Osteoblast (primary cell): ENCODE data around the gene RALGPS2. TPM values are rescaled to one million over a fixed set of nuclear protein-coding genes. Genes with fewer than 3 reads are reported as not detected.
A peak's percentile ranks its signal among the peaks of the same experiment; 100 is the strongest.

Source experiments
- DNase-seq: peaks from one replicate; pipeline ENCODE4 v3.0.0; 2011; ENCODE audit warnings: low spot score, mixed read lengths; ENCODE audit not compliant: insufficient read length; ENCODE audit errors: missing footprints
- H2AFZ ChIP-seq: 2 replicates; pipeline ENCODE4 v1.6.0; 2011; ENCODE audit warnings: mild to moderate bottlenecking, low read length
- H3K27ac ChIP-seq: 2 replicates; pipeline ENCODE4 v1.5.1; 2011; ENCODE audit warnings: mild to moderate bottlenecking, low read depth, low read length, moderate library complexity
- H3K27me3 ChIP-seq: 2 replicates; pipeline ENCODE4 v1.6.0; 2012; ENCODE audit warnings: mild to moderate bottlenecking, control low read depth, inconsistent platforms, low read length, moderate library complexity; ENCODE audit not compliant: insufficient read depth
- H3K36me3 ChIP-seq: 2 replicates; pipeline ENCODE4 v1.5.1; 2011; ENCODE audit warnings: mild to moderate bottlenecking, low read length, control low read depth, moderate library complexity; ENCODE audit not compliant: insufficient read depth
- H3K4me1 ChIP-seq: 2 replicates; pipeline ENCODE4 v1.5.1; 2011; ENCODE audit warnings: mild to moderate bottlenecking, low read length, control low read depth, moderate library complexity; ENCODE audit not compliant: insufficient read depth
- H3K4me2 ChIP-seq: 2 replicates; pipeline ENCODE4 v1.6.0; 2011; ENCODE audit warnings: mild to moderate bottlenecking, low read length; ENCODE audit not compliant: insufficient read depth
- H3K4me3 ChIP-seq: fragments of 200-600 bp; sonication (generic); 3 replicates; pipeline ENCODE4 v1.5.1; 2012; ENCODE audit warnings: mild to moderate bottlenecking, low read length, inconsistent platforms; ENCODE audit not compliant: insufficient read depth
- H3K79me2 ChIP-seq: 2 replicates; pipeline ENCODE4 v1.6.0; 2012; ENCODE audit warnings: mild to moderate bottlenecking, low read length, control low read depth, inconsistent platforms; ENCODE audit not compliant: insufficient read depth
- H3K9me3 ChIP-seq: 2 replicates; pipeline ENCODE4 v1.5.1; 2011; ENCODE audit warnings: low read depth, low read length, control low read depth
- H4K20me1 ChIP-seq: 2 replicates; pipeline ENCODE4 v1.6.0; 2012; ENCODE audit warnings: mild to moderate bottlenecking, low read length, control low read depth; ENCODE audit not compliant: insufficient read depth
- CTCF ChIP-seq: IDR thresholded peaks from 2 replicates; pipeline ENCODE4 v1.5.1; 2011; ENCODE audit warnings: mild to moderate bottlenecking, low read depth, low read length, moderate library complexity; ENCODE audit errors: extremely low read depth
- total RNA-seq: library from RNA; depleted of rRNA; stranded (reverse); fragments of >200 nt; gene quantifications from 2 replicates; pipeline ENCODE4 v1.2.3, GENCODE V29; 2012

The RALGPS2 gene
- total RNA-seq, 1 donor = 40.2 TPM

GRCh38 chr1:178718520-178718919 is 6.5 kb upstream of the RALGPS2 start:
- no peak for DNase-seq
- Histone ChIP-seq H3K27me3 (no peaks in the 10 kb centered on the region), H3K4me2 (no peak overlapping the region), H3K9me3 (no peaks in the 10 kb centered on the region), H3K4me1 (peaks cover 3% of the 10 kb centered on the region), H3K27ac (no peak overlapping the region), H2AFZ (no peak overlapping the region), H4K20me1 (no peaks in the 10 kb centered on the region), H3K79me2 (no peaks in the 10 kb centered on the region), H3K36me3 (no peaks in the 10 kb centered on the region), H3K4me3 (no peak overlapping the region)
- no peak for TF ChIP-seq CTCF

- DNase-seq = peak; percentile 39
- H3K4me1 ChIP-seq = peaks cover 8% of the 10 kb centered on the region
- peaks cover 29% of the 10 kb centered on the region for H3K79me2 ChIP-seq
- no peaks in the 10 kb centered on the region for H3K27me3 ChIP-seq
- no peak for TF ChIP-seq CTCF
- no peak overlapping the region for H3K27ac ChIP-seq
- H3K9me3 ChIP-seq = no peaks in the 10 kb centered on the region
- H3K36me3 ChIP-seq = no peaks in the 10 kb centered on the region
- H3K4me3 ChIP-seq = no peak overlapping the region
- H2AFZ ChIP-seq = no peak overlapping the region
- no peak overlapping the region for H3K4me2 ChIP-seq
- H4K20me1 ChIP-seq = no peaks in the 10 kb centered on the region
Observed at GRCh38 chr1:178723546-178723945, 1.5 kb upstream of the RALGPS2 start.

- DNase-seq = no peak
- peaks cover 36% of the 10 kb centered on the region for H3K79me2 ChIP-seq
- no peaks in the 10 kb centered on the region for H3K27me3 ChIP-seq
- no peak for TF ChIP-seq CTCF
- no peaks in the 10 kb centered on the region for H3K9me3 ChIP-seq
- peak overlapping the region; percentile 91 for H2AFZ ChIP-seq
- H4K20me1 ChIP-seq = no peaks in the 10 kb centered on the region
- H3K27ac ChIP-seq = no peak overlapping the region
- H3K4me2 ChIP-seq = peak overlapping the region; percentile 76
- H3K4me3 ChIP-seq = peak overlapping the region; percentile 86
- H3K4me1 ChIP-seq = peaks cover 8% of the 10 kb centered on the region
- no peaks in the 10 kb centered on the region for H3K36me3 ChIP-seq
Observed at GRCh38 chr1:178724376-178724727, 692 bp upstream of the RALGPS2 start.

- Histone ChIP-seq H3K36me3 (no peaks in the 10 kb centered on the region), H3K4me3 (peak overlapping the region; percentile 86), H3K27me3 (no peaks in the 10 kb centered on the region), H4K20me1 (no peaks in the 10 kb centered on the region), H3K4me2 (peak overlapping the region; percentile 88), H3K9me3 (no peaks in the 10 kb centered on the region), H3K27ac (peak overlapping the region; percentile 54), H3K4me1 (peaks cover 8% of the 10 kb centered on the region), H3K79me2 (peaks cover 44% of the 10 kb centered on the region), H2AFZ (peak overlapping the region; percentile 88)
- peak; percentile 89 for DNase-seq
- TF ChIP-seq CTCF = no peak
Observed at GRCh38 chr1:178725466-178726086, 532 bp downstream of the RALGPS2 start.
